NK-92 treated with Interleukin-12 subunit alpha and Interleukin-12 subunit beta, amount 100 ng/mL, for 24 hours (cell line): ENCODE results near the gene PRR7.

ENCODE experiments used
- DNase-seq: peaks from one replicate; lab custom pipeline; 2025; lab: John Stamatoyannopoulos, UW

The PRR7 gene

DNA sequence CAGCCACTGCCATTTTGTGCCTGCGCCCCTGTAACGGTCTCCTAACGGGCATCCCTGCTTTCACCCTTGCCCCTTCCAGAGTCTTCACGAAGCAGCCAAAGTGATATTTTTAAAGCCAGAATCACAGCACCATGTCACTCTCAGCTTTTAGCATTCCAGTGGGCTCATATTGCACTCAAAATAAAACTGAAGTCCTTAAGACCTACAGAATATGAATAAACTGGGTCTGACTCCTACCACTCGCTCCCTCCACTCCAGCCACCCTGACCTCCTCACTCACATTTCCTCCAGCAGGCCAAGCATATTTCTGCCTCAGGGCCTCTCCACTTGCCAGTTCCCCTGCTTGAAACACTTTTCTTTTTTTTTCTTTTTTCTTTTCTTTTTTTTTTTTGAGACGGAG lies 53.2 kb downstream of the PRR7 start:
- no peak for DNase-seq

DNA sequence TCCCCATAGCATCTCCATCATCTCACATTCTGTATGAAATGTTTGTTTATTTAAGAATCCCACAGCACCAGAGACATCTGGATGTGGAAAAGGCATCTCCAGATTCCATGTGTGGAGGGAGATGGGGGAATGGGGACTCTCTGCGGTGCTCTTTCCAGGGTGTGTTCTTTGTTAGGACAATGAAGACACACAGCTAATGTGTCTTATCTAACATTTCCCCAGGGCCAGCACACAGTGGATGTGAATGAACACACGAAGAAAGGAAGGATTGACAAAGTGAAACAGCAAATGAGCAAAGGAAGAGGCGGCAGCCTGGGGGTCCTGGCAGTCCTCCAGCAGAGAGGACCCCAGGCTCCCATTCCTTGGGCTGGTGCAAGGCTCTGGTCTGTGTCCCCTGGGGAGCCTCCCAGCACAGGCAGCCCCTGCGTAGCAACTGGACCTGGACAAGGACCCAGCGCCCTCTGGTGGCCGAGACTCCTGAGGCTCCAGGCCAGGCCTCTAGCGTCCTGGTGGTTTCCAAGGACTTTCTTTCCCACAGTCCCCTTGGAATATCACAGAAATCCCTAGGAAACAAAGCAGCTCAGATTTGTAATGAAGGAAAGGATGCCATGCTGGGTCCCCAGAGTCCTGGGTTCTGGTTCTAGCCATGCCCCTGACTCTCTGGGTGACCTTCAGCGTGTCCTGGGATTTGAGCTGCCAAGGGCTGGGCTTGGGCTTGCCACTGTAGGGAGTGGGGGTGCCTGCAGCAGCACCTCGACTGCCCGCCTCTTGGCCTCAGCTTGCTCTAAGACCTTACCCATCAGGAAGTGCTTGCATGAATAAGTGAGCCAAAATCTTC lies 54.3 kb downstream of the PRR7 start:
- DNase-seq, result peak; percentile 77

DNA sequence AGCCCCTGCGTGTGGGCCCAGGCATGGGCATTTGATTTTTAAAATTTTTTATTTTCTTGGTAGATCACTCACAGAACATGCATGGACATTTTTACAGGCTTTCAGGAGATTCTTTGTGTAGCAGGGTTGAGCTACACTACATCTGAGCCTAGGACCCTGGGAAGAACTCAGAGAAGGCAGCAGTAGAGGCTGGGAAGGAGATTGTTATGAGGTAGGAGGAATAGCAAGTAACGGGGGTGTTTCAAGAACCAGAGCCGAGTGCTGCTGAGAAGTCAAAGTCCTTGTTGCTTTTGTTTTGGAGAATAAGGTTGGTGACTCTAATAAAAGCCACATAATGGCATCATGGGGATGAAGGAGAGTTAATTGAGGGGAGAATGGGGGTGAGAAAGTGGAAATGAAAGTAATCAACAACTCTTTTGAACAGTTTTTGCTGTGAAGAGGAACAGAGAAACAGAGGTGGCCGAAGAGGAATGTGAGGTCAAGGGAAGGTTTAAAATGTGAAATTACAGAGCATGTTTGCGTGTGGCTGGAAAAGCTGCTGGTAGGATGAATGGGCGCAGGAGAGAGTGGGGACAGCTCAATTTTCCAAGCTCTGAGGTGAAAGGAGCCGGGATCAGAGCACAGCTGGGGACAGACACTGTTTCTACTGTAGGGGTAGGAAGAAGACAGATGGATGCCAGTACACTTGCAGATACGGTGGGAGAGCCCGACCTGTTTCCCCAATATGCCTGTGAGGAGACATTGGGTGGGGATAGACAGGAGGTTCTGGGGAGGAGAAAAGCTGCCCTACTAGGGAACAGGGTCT lies 55.5 kb downstream of the PRR7 start:
- DNase-seq, result no peak

- no peak for DNase-seq
These were observed 56.3 kb downstream of the PRR7 start for GRCh38 chr5:177502886-177503285.

DNA sequence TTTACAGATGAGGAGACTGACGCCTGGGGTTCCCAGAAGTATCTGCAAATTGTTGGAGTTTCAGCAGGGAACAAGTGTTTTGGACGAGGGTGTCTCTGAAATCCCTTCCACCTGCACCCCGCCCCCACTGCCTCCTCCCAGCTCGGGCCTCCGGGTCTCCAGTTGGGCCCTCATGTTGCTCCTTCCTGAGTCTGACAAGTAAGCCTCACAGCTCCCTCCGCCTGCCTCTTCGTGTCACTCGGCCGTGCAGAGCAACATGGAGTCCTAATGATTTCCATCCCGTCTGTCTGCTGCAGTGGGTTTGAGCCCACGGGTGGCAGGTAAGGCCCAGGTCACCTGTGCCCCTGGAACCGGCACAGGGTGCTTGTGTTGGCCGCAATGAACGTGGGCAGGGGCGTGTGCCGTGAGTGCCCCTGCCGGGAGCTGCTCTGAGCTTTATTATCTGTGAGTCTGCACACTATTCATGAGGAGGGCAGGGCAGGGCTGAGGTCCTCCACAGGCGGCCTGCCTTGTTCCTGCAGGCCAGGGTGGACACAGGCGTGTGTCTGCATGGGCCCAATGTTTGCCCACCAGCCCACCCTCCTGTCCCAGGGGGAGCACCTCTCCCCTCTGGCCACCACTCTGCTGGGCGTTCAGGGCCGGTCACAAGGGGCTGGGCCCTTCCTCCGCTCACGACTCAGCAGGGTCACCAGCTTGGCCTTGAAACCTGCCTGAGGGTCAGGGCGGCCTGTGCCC lies 56.9 kb downstream of the PRR7 start:
- DNase-seq, result no peak

- DNase-seq, result no peak
These were observed 57.8 kb downstream of the PRR7 start for GRCh38 chr5:177504086-177505056.

DNA sequence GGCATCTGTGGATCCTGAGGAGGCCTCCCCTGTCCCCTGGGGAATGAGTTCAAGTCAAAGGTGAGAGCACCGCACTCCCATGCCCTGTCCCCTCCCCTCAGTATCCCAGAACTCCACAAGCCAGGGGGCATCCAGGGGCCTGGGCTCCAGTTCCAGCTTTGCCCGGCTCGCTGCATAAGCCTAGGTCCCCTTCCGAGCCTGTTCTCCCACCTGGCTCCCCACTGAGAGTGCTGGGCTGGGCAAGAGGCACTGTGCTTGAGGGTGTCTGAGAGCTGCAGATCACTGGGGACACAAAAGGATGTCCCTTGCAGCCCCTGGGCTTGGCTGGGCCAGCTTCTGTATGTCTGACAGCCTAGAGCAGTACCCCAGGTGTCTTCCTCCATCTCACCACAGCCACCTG lies 58.5 kb downstream of the PRR7 start:
- no peak for DNase-seq
